ENCODE measurements around the gene C4A. TPM values are rescaled to one million over a fixed set of nuclear protein-coding genes. Genes with fewer than 3 reads are reported as not detected.

The C4A gene
- total RNA-seq, 1 experiment from 2014 or later: 3.8 TPM

DNA sequence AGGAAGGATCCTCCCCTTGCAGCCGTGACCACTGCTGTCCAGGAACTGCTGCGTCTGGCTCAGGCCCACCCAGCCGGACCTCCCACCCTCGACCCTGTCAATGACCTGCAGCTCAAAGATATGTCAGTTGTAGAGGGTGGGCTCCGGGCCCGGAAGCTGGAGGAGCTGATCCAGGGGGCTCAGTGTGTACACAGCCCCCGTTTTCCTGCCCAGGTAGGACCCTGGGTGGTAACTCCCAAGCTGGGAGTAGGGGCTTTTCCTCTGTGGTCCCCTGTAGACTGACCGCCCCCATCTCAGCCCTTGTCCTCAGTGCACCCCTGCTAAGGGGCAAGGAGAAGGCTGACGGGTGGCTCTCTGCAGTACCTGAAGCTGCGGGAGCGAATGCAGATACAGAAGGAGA lies 13.5 kb upstream of the C4A start:
- CTCF ChIA-PET: interaction anchor here (1.0 to 1.2 kb wide), 2 partner anchors 9 to 16 kb away, joined by 3 read pairs; partner anchors contain the start of genes NELFE and SKIC2
- POLR2A ChIA-PET: no interaction called here
- peaks cover 45% of the 10 kb centered on the region for H3K36me3 Mint-ChIP-seq
- no peak for TF ChIP-seq CREB1 (CRISPR knock-in tag; IDR thresholded peaks at IDR 0.05)
- TF ChIP-seq, protein P1, sequence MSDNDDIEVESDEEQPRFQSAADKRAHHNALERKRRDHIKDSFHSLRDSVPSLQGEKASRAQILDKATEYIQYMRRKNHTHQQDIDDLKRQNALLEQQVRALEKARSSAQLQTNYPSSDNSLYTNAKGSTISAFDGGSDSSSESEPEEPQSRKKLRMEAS (CRISPR knock-in tag; IDR thresholded peaks at IDR 0.05): no peak
- TF ChIP-seq ATF1 (CRISPR knock-in tag; IDR thresholded peaks at IDR 0.05): no peak
- TF ChIP-seq, protein P2, sequence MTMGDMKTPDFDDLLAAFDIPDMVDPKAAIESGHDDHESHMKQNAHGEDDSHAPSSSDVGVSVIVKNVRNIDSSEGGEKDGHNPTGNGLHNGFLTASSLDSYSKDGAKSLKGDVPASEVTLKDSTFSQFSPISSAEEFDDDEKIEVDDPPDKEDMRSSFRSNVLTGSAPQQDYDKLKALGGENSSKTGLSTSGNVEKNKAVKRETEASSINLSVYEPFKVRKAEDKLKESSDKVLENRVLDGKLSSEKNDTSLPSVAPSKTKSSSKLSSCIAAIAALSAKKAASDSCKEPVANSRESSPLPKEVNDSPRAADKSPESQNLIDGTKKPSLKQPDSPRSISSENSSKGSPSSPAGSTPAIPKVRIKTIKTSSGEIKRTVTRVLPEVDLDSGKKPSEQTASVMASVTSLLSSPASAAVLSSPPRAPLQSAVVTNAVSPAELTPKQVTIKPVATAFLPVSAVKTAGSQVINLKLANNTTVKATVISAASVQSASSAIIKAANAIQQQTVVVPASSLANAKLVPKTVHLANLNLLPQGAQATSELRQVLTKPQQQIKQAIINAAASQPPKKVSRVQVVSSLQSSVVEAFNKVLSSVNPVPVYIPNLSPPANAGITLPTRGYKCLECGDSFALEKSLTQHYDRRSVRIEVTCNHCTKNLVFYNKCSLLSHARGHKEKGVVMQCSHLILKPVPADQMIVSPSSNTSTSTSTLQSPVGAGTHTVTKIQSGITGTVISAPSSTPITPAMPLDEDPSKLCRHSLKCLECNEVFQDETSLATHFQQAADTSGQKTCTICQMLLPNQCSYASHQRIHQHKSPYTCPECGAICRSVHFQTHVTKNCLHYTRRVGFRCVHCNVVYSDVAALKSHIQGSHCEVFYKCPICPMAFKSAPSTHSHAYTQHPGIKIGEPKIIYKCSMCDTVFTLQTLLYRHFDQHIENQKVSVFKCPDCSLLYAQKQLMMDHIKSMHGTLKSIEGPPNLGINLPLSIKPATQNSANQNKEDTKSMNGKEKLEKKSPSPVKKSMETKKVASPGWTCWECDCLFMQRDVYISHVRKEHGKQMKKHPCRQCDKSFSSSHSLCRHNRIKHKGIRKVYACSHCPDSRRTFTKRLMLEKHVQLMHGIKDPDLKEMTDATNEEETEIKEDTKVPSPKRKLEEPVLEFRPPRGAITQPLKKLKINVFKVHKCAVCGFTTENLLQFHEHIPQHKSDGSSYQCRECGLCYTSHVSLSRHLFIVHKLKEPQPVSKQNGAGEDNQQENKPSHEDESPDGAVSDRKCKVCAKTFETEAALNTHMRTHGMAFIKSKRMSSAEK (CRISPR knock-in tag; IDR thresholded peaks at IDR 0.05; ENCODE audit: borderline replicate concordance): no peak
- TF ChIP-seq, protein P3, sequence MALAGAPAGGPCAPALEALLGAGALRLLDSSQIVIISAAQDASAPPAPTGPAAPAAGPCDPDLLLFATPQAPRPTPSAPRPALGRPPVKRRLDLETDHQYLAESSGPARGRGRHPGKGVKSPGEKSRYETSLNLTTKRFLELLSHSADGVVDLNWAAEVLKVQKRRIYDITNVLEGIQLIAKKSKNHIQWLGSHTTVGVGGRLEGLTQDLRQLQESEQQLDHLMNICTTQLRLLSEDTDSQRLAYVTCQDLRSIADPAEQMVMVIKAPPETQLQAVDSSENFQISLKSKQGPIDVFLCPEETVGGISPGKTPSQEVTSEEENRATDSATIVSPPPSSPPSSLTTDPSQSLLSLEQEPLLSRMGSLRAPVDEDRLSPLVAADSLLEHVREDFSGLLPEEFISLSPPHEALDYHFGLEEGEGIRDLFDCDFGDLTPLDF (CRISPR knock-in tag; IDR thresholded peaks at IDR 0.05): no peak
- TF ChIP-seq, protein P4, sequence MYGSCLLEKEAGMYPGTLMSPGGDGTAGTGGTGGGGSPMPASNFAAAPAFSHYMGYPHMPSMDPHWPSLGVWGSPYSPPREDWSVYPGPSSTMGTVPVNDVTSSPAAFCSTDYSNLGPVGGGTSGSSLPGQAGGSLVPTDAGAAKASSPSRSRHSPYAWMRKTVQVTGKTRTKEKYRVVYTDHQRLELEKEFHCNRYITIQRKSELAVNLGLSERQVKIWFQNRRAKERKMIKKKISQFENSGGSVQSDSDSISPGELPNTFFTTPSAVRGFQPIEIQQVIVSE (CRISPR knock-in tag; IDR thresholded peaks at IDR 0.05; ENCODE audit: borderline replicate concordance): no peak
- TF ChIP-seq, protein P5, sequence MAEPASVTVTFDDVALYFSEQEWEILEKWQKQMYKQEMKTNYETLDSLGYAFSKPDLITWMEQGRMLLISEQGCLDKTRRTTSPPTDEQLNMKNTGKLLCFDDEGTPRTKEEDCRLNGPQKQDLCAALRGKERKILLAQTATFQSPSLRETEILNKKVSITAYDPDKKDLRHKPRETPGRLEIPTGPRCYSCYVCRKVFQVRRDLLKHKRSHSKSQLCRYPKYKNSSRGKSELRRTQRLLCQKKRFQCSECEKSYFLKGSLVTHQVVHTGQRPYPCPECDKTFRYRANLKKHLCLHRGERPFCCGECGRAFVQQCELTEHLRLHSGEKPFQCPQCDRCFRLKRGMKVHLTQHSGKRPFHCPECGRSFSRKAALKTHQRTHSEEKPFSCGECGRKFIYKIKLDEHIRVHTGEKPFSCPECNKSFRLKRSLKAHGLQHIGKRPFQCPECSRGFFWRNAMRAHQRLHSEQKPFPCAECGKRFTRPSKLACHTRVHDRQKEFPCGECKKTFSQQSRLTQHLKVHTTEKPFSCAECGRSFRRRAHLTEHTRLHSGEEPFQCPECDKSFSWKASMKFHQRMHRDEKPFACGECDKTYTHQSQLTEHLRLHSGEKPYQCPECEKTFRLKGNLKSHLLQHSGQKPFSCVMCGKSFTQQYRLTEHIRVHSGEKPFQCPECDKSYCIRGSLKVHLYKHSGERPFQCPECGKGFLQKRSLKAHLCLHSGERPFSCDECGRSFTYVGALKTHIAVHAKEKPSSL (CRISPR knock-in tag; conservative IDR thresholded peaks at IDR 0.05): no peak
- TF ChIP-seq, protein P6, sequence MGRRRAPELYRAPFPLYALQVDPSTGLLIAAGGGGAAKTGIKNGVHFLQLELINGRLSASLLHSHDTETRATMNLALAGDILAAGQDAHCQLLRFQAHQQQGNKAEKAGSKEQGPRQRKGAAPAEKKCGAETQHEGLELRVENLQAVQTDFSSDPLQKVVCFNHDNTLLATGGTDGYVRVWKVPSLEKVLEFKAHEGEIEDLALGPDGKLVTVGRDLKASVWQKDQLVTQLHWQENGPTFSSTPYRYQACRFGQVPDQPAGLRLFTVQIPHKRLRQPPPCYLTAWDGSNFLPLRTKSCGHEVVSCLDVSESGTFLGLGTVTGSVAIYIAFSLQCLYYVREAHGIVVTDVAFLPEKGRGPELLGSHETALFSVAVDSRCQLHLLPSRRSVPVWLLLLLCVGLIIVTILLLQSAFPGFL (CRISPR knock-in tag; IDR thresholded peaks at IDR 0.05; ENCODE audit: borderline replicate concordance): no peak
- TF ChIP-seq, protein P7, sequence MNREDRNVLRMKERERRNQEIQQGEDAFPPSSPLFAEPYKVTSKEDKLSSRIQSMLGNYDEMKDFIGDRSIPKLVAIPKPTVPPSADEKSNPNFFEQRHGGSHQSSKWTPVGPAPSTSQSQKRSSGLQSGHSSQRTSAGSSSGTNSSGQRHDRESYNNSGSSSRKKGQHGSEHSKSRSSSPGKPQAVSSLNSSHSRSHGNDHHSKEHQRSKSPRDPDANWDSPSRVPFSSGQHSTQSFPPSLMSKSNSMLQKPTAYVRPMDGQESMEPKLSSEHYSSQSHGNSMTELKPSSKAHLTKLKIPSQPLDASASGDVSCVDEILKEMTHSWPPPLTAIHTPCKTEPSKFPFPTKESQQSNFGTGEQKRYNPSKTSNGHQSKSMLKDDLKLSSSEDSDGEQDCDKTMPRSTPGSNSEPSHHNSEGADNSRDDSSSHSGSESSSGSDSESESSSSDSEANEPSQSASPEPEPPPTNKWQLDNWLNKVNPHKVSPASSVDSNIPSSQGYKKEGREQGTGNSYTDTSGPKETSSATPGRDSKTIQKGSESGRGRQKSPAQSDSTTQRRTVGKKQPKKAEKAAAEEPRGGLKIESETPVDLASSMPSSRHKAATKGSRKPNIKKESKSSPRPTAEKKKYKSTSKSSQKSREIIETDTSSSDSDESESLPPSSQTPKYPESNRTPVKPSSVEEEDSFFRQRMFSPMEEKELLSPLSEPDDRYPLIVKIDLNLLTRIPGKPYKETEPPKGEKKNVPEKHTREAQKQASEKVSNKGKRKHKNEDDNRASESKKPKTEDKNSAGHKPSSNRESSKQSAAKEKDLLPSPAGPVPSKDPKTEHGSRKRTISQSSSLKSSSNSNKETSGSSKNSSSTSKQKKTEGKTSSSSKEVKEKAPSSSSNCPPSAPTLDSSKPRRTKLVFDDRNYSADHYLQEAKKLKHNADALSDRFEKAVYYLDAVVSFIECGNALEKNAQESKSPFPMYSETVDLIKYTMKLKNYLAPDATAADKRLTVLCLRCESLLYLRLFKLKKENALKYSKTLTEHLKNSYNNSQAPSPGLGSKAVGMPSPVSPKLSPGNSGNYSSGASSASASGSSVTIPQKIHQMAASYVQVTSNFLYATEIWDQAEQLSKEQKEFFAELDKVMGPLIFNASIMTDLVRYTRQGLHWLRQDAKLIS (CRISPR knock-in tag; IDR thresholded peaks at IDR 0.05; ENCODE audit: borderline replicate concordance): no peak
- TF ChIP-seq, protein P8, sequence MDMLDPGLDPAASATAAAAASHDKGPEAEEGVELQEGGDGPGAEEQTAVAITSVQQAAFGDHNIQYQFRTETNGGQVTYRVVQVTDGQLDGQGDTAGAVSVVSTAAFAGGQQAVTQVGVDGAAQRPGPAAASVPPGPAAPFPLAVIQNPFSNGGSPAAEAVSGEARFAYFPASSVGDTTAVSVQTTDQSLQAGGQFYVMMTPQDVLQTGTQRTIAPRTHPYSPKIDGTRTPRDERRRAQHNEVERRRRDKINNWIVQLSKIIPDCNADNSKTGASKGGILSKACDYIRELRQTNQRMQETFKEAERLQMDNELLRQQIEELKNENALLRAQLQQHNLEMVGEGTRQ (CRISPR knock-in tag; IDR thresholded peaks at IDR 0.05): no peak
- no peak for TF ChIP-seq KAT7 (CRISPR knock-in tag; IDR thresholded peaks at IDR 0.05; ENCODE audit: borderline replicate concordance)
- TF ChIP-seq TCF7 (CRISPR knock-in tag; IDR thresholded peaks at IDR 0.05; ENCODE audit: low read depth): no peak
- H3K27me3 Mint-ChIP-seq (ENCODE audit: low read depth): no peaks in the 10 kb centered on the region
- peaks cover 11% of the 10 kb centered on the region for H3K4me1 Mint-ChIP-seq
- H3K9me3 Mint-ChIP-seq: no peaks in the 10 kb centered on the region
- H3K4me3 Mint-ChIP-seq: no peak overlapping the region
- DNase-seq (ENCODE audit: low spot score) (no peak), ATAC-seq (no peak)
- H3K27ac Mint-ChIP-seq: no peak overlapping the region

All from WTC11 (cell line).